ENCODE results near the gene DPRX.

Gene DPRX
- total RNA-seq: 0 reads per million in 2 experiments

- DNase-seq (ENCODE audit: low read depth): no peak
Measured at GRCh38 chr19:53631949-53632407, at the start of gene DPRX. Gene DPRX (plus strand): TSS chr19:53631999. CDS start chr19:53632107, 108 bp downstream.

DNA sequence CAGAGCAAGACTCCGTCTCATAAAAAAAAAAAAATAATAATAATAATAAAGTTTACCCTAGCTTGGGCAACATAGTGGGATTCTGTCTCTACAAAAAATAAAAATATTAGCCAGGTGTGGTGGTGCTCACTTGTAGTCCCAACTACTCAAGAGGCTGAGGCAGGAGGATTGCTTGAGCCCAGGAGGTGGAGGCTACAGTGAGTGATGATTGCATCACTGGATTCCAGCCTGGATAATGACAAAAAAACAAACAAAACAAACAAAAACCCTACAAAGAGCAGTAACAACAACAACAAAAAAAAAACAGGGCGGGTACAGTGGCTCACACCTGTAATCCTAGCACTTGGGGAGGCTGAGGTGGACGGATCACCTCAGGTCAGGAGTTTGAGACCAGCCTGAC is 48.6 kb upstream of the DPRX start:
- no peak for DNase-seq (ENCODE audit: low read depth)

DNA sequence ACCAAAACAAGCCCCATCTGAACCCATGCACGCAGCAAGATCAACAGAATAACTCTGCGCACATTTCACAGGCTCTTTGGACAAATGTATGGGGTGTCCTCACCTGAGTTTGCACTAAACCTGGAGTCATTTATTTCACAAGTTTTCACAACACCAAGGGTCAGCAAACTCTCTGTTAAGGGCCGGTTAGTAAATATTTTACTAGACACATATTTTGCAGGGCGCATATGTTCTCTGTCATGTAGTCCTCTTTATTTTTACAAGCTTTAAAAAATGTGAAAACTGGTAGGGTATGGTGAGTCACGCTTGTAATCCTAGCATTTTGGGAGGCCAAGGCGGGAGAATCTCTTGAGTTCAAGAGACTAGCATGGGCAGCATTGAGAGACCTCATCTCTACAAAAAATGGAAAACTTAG is 45.5 kb upstream of the DPRX start:
- no peak for DNase-seq (ENCODE audit: low read depth)

GRCh38 chr19:53594811-53595509 is 36.8 kb upstream of the DPRX start:
- no peak for DNase-seq (ENCODE audit: low read depth)

DNA sequence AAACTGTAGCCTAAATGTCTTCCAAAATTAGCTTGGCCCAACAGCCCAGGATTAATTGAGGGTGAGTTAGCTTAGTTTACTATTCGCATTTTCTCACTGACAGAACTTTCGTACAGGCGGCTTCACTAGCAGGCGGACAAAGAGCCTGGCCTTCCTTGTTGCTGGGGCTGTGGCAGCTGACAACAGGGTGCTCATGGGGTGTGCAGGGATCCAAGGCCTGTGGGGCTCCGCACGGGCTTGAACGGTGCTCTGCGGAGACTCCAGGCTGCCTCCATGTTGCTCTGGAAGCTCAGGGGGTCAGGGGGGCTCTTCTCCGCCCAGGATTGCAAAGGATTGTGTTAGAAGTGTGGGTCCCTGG is 36.3 kb upstream of the DPRX start:
- no peak for DNase-seq (ENCODE audit: low read depth)

GRCh38 chr19:53596056-53596455 is 35.7 kb upstream of the DPRX start:
- DNase-seq (ENCODE audit: low read depth): no peak

GRCh38 chr19:53597023-53597422 is 34.8 kb upstream of the DPRX start:
- DNase-seq (ENCODE audit: low read depth): no peak

GRCh38 chr19:53598361-53598760 is 33.4 kb upstream of the DPRX start:
- DNase-seq (ENCODE audit: low read depth): no peak

GRCh38 chr19:53600217-53600616 is 31.6 kb upstream of the DPRX start:
- DNase-seq (ENCODE audit: low read depth): no peak

GRCh38 chr19:53606031-53606430 is 25.8 kb upstream of the DPRX start:
- DNase-seq (ENCODE audit: low read depth): no peak

DNA sequence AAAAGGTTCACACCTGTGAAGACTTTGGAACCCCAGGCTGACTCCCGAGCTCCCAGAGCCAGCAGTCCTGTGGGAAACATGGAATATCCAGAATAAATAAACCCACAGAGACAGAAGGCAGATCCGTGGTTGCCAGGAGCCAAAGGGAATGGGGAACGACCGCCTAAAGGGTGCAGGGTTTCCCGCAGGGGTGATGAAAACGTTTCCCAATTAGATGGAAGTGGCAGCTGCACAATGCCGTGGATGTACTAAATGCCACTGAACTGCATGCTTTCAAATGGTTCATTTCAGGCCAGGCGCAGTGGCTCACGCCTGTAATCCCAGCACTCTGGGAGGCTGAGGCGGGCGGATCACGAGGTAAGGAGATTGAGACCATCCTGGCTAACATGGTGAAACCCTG is 23.4 kb upstream of the DPRX start:
- no peak for DNase-seq (ENCODE audit: low read depth)

GRCh38 chr19:53612762-53613526 is 18.9 kb upstream of the DPRX start:
- no peak for DNase-seq (ENCODE audit: low read depth)

- DNase-seq (ENCODE audit: low read depth): no peak
Measured at GRCh38 chr19:53621885-53622740, 9.7 kb upstream of the DPRX start.

GRCh38 chr19:53624771-53625545 is 6.8 kb upstream of the DPRX start:
- DNase-seq (ENCODE audit: low read depth): no peak

DNA sequence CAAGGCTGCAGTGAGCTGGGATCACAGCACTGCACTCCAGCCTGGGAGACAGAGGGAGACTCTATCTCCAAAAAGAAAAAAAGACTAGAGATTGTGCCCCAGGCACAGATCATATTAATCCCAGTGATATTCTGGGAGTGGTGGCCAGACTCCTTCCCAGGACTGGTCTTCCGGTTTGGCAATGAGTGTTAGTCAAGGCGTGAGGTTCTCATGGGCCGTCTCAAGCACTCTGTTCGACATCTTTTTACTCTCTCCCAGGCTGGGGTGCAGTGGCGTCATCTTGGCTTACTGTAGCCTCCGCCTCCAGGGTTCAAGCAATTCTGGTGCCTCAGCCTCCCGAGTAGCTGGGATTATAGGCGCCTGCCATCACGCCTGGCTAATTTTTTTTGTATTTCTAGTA is 5.3 kb upstream of the DPRX start:
- no peak for DNase-seq (ENCODE audit: low read depth)

DNA sequence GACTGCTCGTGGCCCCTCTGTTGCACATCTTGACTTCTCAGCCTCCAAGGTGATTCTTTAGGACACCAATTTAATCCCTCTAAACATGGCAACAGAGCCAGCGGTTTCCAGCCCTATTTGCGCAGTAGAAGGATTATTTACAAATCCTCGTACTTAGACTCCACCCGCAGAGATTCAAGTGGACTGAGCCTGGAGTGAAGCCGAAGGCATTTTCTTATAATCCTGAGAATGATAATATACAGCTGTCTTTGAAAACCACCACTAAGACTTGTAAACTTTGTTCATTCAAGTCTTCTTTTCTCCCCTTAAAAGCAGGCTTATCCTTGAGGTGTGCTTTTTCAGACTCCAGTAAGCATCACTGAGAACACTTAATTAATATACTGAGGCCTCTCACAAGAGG is 4.8 kb upstream of the DPRX start:
- DNase-seq (ENCODE audit: low read depth): no peak

- no peak for DNase-seq (ENCODE audit: low read depth)
Measured at GRCh38 chr19:53634768-53635167, 3.0 kb downstream of the DPRX start.

GRCh38 chr19:53639471-53639870 is 7.7 kb downstream of the DPRX start:
- DNase-seq (ENCODE audit: low read depth): no peak

GRCh38 chr19:53642381-53643099 is 10.7 kb downstream of the DPRX start:
- no peak for DNase-seq (ENCODE audit: low read depth)

GRCh38 chr19:53644061-53644816 is 12.4 kb downstream of the DPRX start:
- DNase-seq (ENCODE audit: low read depth): no peak
